B cell (primary cell): ENCODE data around the gene POLN. TPM values are rescaled to one million over a fixed set of nuclear protein-coding genes. Genes with fewer than 3 reads are reported as not detected.

ENCODE experiments used
- ATAC-seq: fragments of 200-7000 bp; cut with Tn5 transposase; one replicate; pipeline ENCODE4 v1.10.0; 2021; ENCODE audit warnings: low read depth, mild to moderate bottlenecking, moderate number of reproducible peaks, moderate library complexity
- CTCF ChIA-PET: fragments of 350-600 bp; sonication (Branson Sonifier 250); formaldehyde crosslinking; loops from one replicate; lab custom pipeline; 2021; ENCODE audit warnings: antibody characterized with exemption, inconsistent platforms; lab: Charles Lee
- POLR2A ChIA-PET: fragments of 350-600 bp; sonication (Branson Sonifier 250); formaldehyde crosslinking; loops from one replicate; lab custom pipeline; 2021; ENCODE audit warnings: antibody characterized with exemption; lab: Charles Lee
- DNase-seq: peaks from one replicate; pipeline ENCODE4 v3.0.0; 2013
- H2AFZ ChIP-seq: 2 replicates; pipeline ENCODE4 v1.6.1; 2012; ENCODE audit warnings: mild to moderate bottlenecking, low read depth, low read length; ENCODE audit not compliant: insufficient read depth, poor library complexity, severe bottlenecking
- H3K27ac ChIP-seq, 2 donors: 1 replicate in 1 of 2; 2 replicates in 1 of 2; pipeline ENCODE4 v1.5.1; 2012 to 2013; ENCODE audit warnings: low read length in 2 of 2, mild to moderate bottlenecking in 2 of 2, moderate library complexity in 1 of 2
- H3K27me3 ChIP-seq, 4 experiments: fragments of 200-600 bp in 1 of 4; sonication (generic) in 1 of 4; replicated peaks in 1 of 4; 1 replicate in 2 of 4; 2 replicates in 2 of 4; pipeline versions ENCODE4 v1.6.1 to v1.7.0; 2013 to 2016; ENCODE audit warnings: low read length in 3 of 4, mild to moderate bottlenecking in 2 of 4, mixed read lengths in 1 of 4, moderate library complexity in 1 of 4; ENCODE audit not compliant: insufficient read depth in 4 of 4, control insufficient read depth in 3 of 4; ENCODE audit errors: control extremely low read depth in 1 of 4
- H3K36me3 ChIP-seq, 2 experiments: replicated peaks in 1 of 2; 1 replicate in 1 of 2; 2 replicates in 1 of 2; pipeline versions ENCODE4 v1.6.1 to v1.7.1; 2013; ENCODE audit warnings: low read length in 1 of 2; ENCODE audit not compliant: insufficient read depth in 2 of 2, control insufficient read depth in 1 of 2; ENCODE audit errors: control extremely low read depth in 1 of 2, extremely low read depth in 1 of 2
- H3K4me1 ChIP-seq, 2 donors: fragments of 200-600 bp in 1 of 2; sonication (generic) in 1 of 2; 1 replicate in 1 of 2; 2 replicates in 1 of 2; pipeline versions ENCODE4 v1.5.1 to v1.6.1; 2013 to 2017; ENCODE audit warnings: low read length in 2 of 2; ENCODE audit not compliant: control insufficient read depth in 2 of 2, insufficient read depth in 2 of 2
- H3K4me2 ChIP-seq: replicated peaks from 2 replicates; pipeline ENCODE3; 2012; ENCODE audit warnings: mild to moderate bottlenecking, low read depth, low read length; ENCODE audit not compliant: poor library complexity, severe bottlenecking
- H3K4me3 ChIP-seq, 5 experiments: fragments of 200-600 bp in 1 of 5; sonication (generic) in 1 of 5; 1 replicate in 3 of 5; 2 replicates in 2 of 5; pipeline versions ENCODE4 v1.5.1 to v1.7.0; 2011 to 2016; ENCODE audit warnings: low read length in 4 of 5, mild to moderate bottlenecking in 4 of 5, low read depth in 2 of 5, control low read depth in 1 of 5, moderate library complexity in 1 of 5; ENCODE audit not compliant: insufficient read depth in 1 of 5; ENCODE audit errors: control extremely low read depth in 1 of 5, extremely low read depth in 1 of 5
- H3K79me2 ChIP-seq: fragments of 200-600 bp; sonication (generic); one replicate; pipeline ENCODE4 v1.6.0; 2016; ENCODE audit warnings: low read length; ENCODE audit not compliant: control insufficient read depth, insufficient read depth
- H3K9ac ChIP-seq: fragments of 200-600 bp; sonication (generic); 2 replicates; pipeline ENCODE4 v1.6.1; 2017; ENCODE audit warnings: mild to moderate bottlenecking, low read length, moderate library complexity
- H3K9me3 ChIP-seq, 3 donors: one replicate each; pipeline versions ENCODE4 v1.6.1 to v1.7.1; 2013; ENCODE audit warnings: low read length in 2 of 3; ENCODE audit not compliant: control insufficient read depth in 2 of 3, insufficient read depth in 1 of 3; ENCODE audit errors: control extremely low read depth in 1 of 3
- H4K20me1 ChIP-seq: 2 replicates; pipeline ENCODE4 v1.6.0; 2012; ENCODE audit warnings: mild to moderate bottlenecking, low read length; ENCODE audit not compliant: insufficient read depth, control insufficient read depth, poor library complexity, severe bottlenecking
- H3K27ac Mint-ChIP-seq: one replicate; pipeline ENCODE4 v1.8.0; 2021; ENCODE audit warnings: mixed read lengths
- H3K27me3 Mint-ChIP-seq: one replicate; pipeline ENCODE4 v1.8.0; 2021; ENCODE audit warnings: mixed read lengths
- H3K4me1 Mint-ChIP-seq: one replicate; pipeline ENCODE4 v1.8.0; 2021; ENCODE audit warnings: mixed read lengths
- H3K4me3 Mint-ChIP-seq: one replicate; pipeline ENCODE4 v1.8.0; 2021; ENCODE audit warnings: mixed read lengths
- H3K9me3 Mint-ChIP-seq: one replicate; pipeline ENCODE4 v1.8.0; 2022; ENCODE audit warnings: mixed read lengths; ENCODE audit not compliant: insufficient read depth
- CTCF ChIP-seq: fragments of 200-600 bp; IDR thresholded peaks from one replicate; pipeline ENCODE4 v1.8.0; 2022; ENCODE audit warnings: antibody characterized with exemption, mild to moderate bottlenecking
- EZH2 ChIP-seq: IDR thresholded peaks from 2 replicates; pipeline ENCODE4 v1.6.1; 2012; ENCODE audit warnings: borderline replicate concordance, low read depth, mild to moderate bottlenecking, moderate library complexity, low read length; ENCODE audit not compliant: insufficient read depth, poor library complexity, severe bottlenecking
- WGBS: methylation state at CpG from one replicate; pipeline ENCODE4 v1.1.5; 2013; ENCODE audit warnings: missing lambda C conversion rate; ENCODE audit not compliant: insufficient coverage; 5-methylcytosine and 5-hydroxymethylcytosine counted together
- intact Hi-C: fragments of 100-400 bp; cut with micrococcal nuclease; formaldehyde crosslinking; loops from one replicate; pipeline ENCODE4 v1.10.0; 2022
- polyA plus RNA-seq: library from polyadenylated mRNA; depleted of rRNA; stranded (reverse); fragments of >200 nt; gene quantifications from 2 replicates; pipeline ENCODE4 v1.2.3, GENCODE V29; 2012
- total RNA-seq, 2 donors: library from RNA; stranded (reverse); fragments of 120-200 nt in 1 of 2; gene quantifications; 1 replicate in 1 of 2; 2 replicates in 1 of 2; pipeline versions ENCODE4 v1.2.3 to v1.2.4, GENCODE V29; 2013 to 2022

Gene POLN
- total and polyA plus RNA-seq, 2 donors (not counting 1 experiment from before 2014, with no cell fraction given): 0.73 to 1.5 TPM

GRCh38 chr4:2092669-2093053 is 149.3 kb downstream of the POLN start:
- ATAC-seq (no peak), DNase-seq (no peak)
- Histone ChIP-seq H3K9ac (no peak overlapping the region), H3K79me2 (no peaks in the 10 kb centered on the region), H3K27ac (no peak overlapping the region), H3K4me3 (no peak overlapping the region), H2AFZ (no peak overlapping the region), H3K4me1 (no peaks in the 10 kb centered on the region), H3K9me3 (peaks cover 0 to 28% (median 11%) of the 10 kb centered on the region in 3 donors), H3K4me2 (no peak overlapping the region), H3K27me3 (peaks cover 0 to 15% (median under 1%) of the 10 kb centered on the region in 4 experiments), H4K20me1 (no peaks in the 10 kb centered on the region), H3K36me3 (no peaks in the 10 kb centered on the region)
- WGBS: 91% methylated on average over 5 of the region's 6 CpGs
- CTCF ChIA-PET: no interaction called here
- Mint-ChIP-seq H3K4me1 (no peaks in the 10 kb centered on the region), H3K27me3 (peaks cover 29% of the 10 kb centered on the region), H3K9me3 (peaks cover 6% of the 10 kb centered on the region), H3K4me3 (no peak overlapping the region), H3K27ac (no peak overlapping the region)
- POLR2A ChIA-PET: no interaction called here
- TF ChIP-seq EZH2: no peak
- no peak for TF ChIP-seq CTCF
- intact Hi-C loops: no loop called here

- Histone ChIP-seq H3K4me1 (no peaks in the 10 kb centered on the region), H2AFZ (no peak overlapping the region), H3K4me3 (no peak overlapping the region), H3K79me2 (no peaks in the 10 kb centered on the region), H3K27ac (no peak overlapping the region), H4K20me1 (no peaks in the 10 kb centered on the region), H3K9me3 (peaks cover 0 to 24% (median 11%) of the 10 kb centered on the region in 3 donors), H3K9ac (no peak overlapping the region), H3K4me2 (no peak overlapping the region), H3K36me3 (no peaks in the 10 kb centered on the region), H3K27me3 (peaks cover 0 to 15% (median under 1%) of the 10 kb centered on the region in 4 experiments)
- WGBS: 96% methylated on average over 15 of the region's 15 CpGs
- no peak for TF ChIP-seq CTCF
- no peak for TF ChIP-seq EZH2
- ChIA-PET POLR2A (no interaction called here), CTCF (no interaction called here)
- no peak for DNase-seq
- no peak for ATAC-seq
- Mint-ChIP-seq H3K4me1 (no peaks in the 10 kb centered on the region), H3K27ac (no peak overlapping the region), H3K9me3 (peaks cover 5% of the 10 kb centered on the region), H3K4me3 (no peak overlapping the region), H3K27me3 (peaks cover 32% of the 10 kb centered on the region)
- intact Hi-C loops: no loop called here
Measured at GRCh38 chr4:2091990-2092668, 149.8 kb downstream of the POLN start.
